ENCODE results near the gene RWDD1.

GRCh38 chr6:116528133-116528532 lies 43.2 kb upstream of the RWDD1 start:
- TF ChIP-seq POLR2A (IDR thresholded peaks at IDR 0.05): no peak
- TF ChIP-seq EP300 (IDR thresholded peaks at IDR 0.05): no peak

Measured in gastroesophageal sphincter (tissue), 2 donors.